ENCODE results near the gene C7orf57. TPM values are rescaled to one million over a fixed set of nuclear protein-coding genes. Genes with fewer than 3 reads are reported as not detected.

C7orf57 gene
- total RNA-seq, 4 donors from 2014 or later: not detected

DNA sequence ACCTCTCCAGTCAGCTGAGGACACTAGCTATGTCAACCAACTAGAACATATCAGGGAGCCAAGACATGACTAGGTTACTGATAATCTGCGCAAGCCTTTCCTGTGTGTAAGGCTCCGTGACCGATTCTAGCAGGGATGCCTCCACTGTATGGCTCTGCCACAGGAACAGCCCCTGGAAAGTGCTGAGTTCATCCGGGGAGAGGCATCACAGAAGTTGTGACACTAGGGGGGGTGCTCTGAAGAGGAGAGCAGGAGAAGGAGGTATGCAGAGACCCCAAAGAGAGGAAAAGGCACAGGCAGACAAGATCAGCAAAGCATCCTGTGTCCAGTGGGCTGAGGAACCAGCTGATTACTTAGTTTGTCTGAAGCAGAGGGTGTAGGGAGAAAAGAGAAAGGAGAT is 67.2 kb downstream of the C7orf57 start:
- TF ChIP-seq, protein P1, sequence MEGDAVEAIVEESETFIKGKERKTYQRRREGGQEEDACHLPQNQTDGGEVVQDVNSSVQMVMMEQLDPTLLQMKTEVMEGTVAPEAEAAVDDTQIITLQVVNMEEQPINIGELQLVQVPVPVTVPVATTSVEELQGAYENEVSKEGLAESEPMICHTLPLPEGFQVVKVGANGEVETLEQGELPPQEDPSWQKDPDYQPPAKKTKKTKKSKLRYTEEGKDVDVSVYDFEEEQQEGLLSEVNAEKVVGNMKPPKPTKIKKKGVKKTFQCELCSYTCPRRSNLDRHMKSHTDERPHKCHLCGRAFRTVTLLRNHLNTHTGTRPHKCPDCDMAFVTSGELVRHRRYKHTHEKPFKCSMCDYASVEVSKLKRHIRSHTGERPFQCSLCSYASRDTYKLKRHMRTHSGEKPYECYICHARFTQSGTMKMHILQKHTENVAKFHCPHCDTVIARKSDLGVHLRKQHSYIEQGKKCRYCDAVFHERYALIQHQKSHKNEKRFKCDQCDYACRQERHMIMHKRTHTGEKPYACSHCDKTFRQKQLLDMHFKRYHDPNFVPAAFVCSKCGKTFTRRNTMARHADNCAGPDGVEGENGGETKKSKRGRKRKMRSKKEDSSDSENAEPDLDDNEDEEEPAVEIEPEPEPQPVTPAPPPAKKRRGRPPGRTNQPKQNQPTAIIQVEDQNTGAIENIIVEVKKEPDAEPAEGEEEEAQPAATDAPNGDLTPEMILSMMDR (IDR thresholded peaks at IDR 0.05): no peak
- TF ChIP-seq POLR2AphosphoS5 (IDR thresholded peaks at IDR 0.05): no peak
- TF ChIP-seq EP300 (IDR thresholded peaks at IDR 0.05): no peak
- no peak for TF ChIP-seq POLR2A (IDR thresholded peaks at IDR 0.05)
- Histone ChIP-seq H3K27ac (no peak overlapping the region), H3K27me3 (no peaks in the 10 kb centered on the region), H3K4me1 (no peaks in the 10 kb centered on the region), H3K9me3 (no peaks in the 10 kb centered on the region), H3K36me3 (peaks cover 79% of the 10 kb centered on the region), H3K4me3 (no peak overlapping the region)
- 95% methylated on average over 3 of the region's 4 CpGs for WGBS
- DNase-seq (ENCODE audit: low spot score in 2 of 2): no peak

DNA sequence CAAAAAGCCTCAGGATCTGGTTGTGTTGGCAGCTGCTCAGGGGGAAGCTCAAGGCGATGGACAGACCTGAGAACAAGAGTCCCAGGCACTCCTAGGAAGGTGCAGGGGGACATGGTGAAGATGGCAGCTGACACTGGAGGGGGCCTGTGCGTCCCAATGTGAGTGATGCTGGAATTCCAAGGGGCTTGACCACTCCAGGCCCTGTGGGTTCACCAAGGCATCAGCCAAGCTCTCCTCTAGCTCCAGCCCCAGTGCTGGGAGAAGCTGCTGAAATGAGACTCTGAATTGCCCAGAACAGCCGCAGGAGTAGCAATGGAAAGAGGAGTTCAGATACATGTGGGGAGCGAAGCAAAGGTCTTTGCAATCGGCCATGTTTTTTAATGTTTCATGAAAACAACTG is 69.7 kb downstream of the C7orf57 start:
- Histone ChIP-seq H3K4me1 (no peaks in the 10 kb centered on the region), H3K9me3 (no peaks in the 10 kb centered on the region), H3K27me3 (no peaks in the 10 kb centered on the region), H3K27ac (no peak overlapping the region), H3K4me3 (no peak overlapping the region), H3K36me3 (peaks cover 75% of the 10 kb centered on the region)
- 93% methylated on average over 5 of the region's 5 CpGs for WGBS
- TF ChIP-seq POLR2AphosphoS5 (IDR thresholded peaks at IDR 0.05) (no peak), EP300 (IDR thresholded peaks at IDR 0.05) (no peak), POLR2A (IDR thresholded peaks at IDR 0.05) (no peak)
- TF ChIP-seq, protein P1 (IDR thresholded peaks at IDR 0.05): no peak
- DNase-seq (ENCODE audit: low spot score in 2 of 2): no peak

DNA sequence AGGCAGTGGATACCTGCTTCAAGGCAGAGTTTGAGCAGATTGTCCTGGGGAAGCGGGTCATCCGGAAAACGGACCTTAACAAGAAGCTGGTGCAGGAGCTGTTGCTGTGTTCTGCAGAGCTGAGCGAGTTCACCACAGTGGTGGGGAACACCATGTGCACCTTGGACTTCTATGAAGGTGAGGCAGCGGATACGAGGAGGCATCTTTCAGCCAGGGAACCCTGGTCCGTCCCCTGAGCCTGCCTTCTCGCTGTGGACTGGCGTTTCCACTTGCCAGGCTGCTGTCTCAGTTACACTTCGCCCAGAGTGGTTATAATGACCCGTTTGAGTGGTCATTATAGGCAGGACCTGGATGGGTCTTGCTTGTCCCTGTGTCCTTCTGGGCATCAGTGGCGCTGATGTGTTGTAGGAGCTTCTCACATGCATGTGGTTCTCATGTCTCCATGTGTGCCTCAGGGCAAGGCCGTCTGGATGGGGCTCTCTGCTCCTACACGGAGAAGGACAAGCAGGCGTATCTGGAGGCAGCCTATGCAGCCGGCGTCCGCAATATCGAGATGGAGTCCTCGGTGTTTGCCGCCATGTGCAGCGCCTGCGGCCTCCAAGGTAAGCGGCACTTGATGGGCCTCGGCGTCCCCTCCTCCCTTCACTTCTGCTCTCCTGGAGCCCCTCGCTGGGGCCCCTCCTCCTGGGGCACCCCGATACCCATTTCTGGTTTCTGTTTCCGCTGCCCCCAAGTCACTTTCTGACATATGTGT is 71.7 kb downstream of the C7orf57 start:
- Histone ChIP-seq H3K27ac (no peak overlapping the region), H3K4me1 (no peaks in the 10 kb centered on the region), H3K9me3 (no peaks in the 10 kb centered on the region), H3K36me3 (peaks cover 57% of the 10 kb centered on the region), H3K27me3 (no peaks in the 10 kb centered on the region), H3K4me3 (no peak overlapping the region)
- DNase-seq (ENCODE audit: low spot score in 2 of 2): no peak
- WGBS: 90% methylated on average over 29 of the region's 29 CpGs
- TF ChIP-seq, protein P1 (IDR thresholded peaks at IDR 0.05): no peak
- TF ChIP-seq POLR2A (IDR thresholded peaks at IDR 0.05) (no peak), EP300 (IDR thresholded peaks at IDR 0.05) (no peak), POLR2AphosphoS5 (IDR thresholded peaks at IDR 0.05) (no peak)

- Histone ChIP-seq H3K4me1 (no peaks in the 10 kb centered on the region), H3K9me3 (no peaks in the 10 kb centered on the region), H3K36me3 (peaks cover 48% of the 10 kb centered on the region), H3K4me3 (no peak overlapping the region), H3K27ac (no peak overlapping the region), H3K27me3 (no peaks in the 10 kb centered on the region)
- WGBS: 78% methylated on average over 10 of the region's 18 CpGs
- DNase-seq (ENCODE audit: low spot score in 2 of 2): no peak
- TF ChIP-seq, protein P1 (IDR thresholded peaks at IDR 0.05): no peak
- no peak for TF ChIP-seq POLR2A (IDR thresholded peaks at IDR 0.05)
- no peak for TF ChIP-seq EP300 (IDR thresholded peaks at IDR 0.05)
- TF ChIP-seq POLR2AphosphoS5 (IDR thresholded peaks at IDR 0.05): no peak
Measured at GRCh38 chr7:48107926-48108472, 72.7 kb downstream of the C7orf57 start.

DNA sequence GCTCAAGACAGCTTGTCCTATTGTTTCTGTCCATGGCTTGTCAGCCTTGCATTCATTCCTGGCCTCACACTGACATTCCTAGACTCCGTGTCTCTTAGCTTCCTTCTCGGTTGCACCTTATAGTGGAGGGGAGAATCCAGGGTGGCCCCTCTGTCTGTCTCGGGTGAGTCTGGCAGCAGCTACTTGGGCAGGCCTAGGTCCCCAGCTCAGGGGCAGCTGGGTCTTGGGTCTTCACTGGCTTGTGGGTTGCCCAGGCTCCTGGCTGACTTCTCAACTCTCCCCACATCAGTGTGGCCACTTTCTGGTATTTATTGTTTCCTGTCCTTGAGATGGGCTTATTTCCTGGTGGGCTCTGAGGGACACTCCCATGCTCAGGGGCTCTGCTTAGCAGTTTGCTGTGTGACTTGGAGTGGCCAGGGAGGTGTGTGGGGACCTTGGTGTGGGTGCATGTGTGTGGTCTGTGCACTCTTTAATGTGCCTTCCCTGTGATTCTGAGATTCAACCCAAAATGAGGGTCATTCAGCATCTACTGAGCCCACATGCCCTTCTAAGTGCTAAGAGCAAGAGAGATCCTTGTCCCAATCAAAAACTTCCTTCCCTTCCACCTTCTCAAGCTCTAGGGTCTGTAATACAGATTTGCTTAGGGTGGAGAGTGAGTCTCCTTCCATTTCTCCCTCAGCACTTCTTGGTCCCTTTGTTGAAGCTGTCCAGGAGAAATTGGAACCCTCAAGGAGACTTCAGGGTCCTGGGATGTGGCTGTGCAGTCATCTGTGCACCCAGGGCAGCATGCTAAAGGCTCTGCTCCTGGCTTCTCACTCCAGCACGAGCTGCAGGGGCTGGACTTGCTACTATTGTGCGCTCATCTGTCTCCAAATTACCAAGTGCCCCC is 73.9 kb downstream of the C7orf57 start:
- H3K9me3 ChIP-seq: no peaks in the 10 kb centered on the region
- H3K4me1 ChIP-seq: no peaks in the 10 kb centered on the region
- H3K36me3 ChIP-seq: peaks cover 36% of the 10 kb centered on the region
- TF ChIP-seq, protein P1 (IDR thresholded peaks at IDR 0.05): no peak
- TF ChIP-seq EP300 (IDR thresholded peaks at IDR 0.05) (no peak), POLR2A (IDR thresholded peaks at IDR 0.05) (no peak), POLR2AphosphoS5 (IDR thresholded peaks at IDR 0.05) (no peak)
- no peak overlapping the region for H3K27ac ChIP-seq
- H3K4me3 ChIP-seq: no peak overlapping the region
- no peak for DNase-seq (ENCODE audit: low spot score in 2 of 2)
- H3K27me3 ChIP-seq: no peaks in the 10 kb centered on the region
- 100% methylated on average over 5 of the region's 5 CpGs for WGBS

Measured in suprapubic skin (tissue), 4 donors.